HUDEP-2 (cell line): ENCODE results near the gene SORL1.
"Not testable (repeated sequence)": the region's sequence is repeated elsewhere in the genome, so short reads cannot be mapped to it uniquely, and the experiment has no call there.

ENCODE experiments used
- DNase-seq, 76 experiments: peaks; one replicate each; lab custom pipeline; 2025; ENCODE audit not compliant: unreplicated experiment in 76 of 76; lab: John Stamatoyannopoulos, UW

Gene SORL1

DNA sequence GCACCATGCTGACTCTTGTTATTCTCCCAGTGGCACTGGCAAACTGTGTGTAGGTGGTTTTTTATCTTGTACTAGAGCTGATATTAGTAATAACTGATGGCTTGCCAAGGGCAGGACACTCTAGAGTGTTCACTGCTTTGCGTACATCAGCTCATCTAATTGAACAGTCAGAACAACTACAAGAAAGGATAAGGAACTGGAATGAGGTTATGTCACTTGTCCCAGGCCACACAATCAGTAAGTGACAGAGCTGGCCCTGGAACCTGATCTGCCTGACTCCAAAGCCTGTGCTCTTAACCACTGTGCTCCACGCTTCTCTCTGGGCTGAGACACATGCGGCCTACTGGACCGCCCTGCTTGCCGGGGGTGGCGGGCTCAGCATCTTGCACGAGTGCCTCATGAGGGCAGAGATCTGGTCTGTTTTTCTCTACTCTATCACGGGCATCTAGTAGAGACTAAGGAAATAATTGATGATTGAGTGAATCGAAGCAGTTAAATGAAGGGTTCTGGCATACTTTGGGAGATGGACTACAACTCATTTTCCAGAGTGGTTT, 156.5 kb downstream of the SORL1 start:
- no peak for DNase-seq

DNA sequence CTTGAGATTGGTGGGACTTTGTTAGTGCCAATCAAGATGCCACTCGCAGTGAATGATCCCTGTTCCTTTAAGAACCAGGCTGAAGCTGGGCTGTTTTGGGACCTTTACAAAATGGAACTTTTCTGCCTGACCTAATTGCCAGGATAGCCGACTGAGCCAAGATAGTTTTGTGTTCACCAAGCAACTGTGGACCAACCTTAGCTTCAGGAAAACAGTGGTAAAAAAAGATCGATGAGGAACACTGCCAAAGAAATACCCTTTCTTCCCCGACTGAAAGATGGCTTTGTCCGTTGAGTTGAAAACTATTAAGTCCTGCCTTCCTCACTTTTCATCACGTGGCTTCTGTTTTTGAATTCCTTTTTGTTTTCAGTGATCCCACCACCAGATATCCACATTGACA, 158.6 kb downstream of the SORL1 start:
- no peak for DNase-seq

DNA sequence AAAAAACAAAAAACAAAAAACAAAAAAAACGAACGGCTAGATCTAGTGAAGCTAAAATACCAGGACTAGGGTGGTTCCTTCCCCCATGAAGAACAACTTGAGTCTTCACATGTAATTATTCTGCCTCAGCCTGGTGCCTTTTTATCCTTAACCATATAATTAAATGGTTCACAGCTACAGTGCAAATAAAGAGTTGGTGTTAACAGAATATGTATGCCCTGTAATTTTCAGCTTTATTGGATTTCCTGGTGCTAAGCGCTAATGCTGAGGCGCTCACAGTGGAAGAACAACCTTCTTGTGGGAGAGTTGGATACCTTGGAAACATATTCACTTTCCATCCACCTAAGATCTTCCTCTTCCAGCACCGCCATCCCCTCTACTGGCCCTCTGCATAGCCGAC, 159.1 kb downstream of the SORL1 start:
- DNase-seq = no peak

DNA sequence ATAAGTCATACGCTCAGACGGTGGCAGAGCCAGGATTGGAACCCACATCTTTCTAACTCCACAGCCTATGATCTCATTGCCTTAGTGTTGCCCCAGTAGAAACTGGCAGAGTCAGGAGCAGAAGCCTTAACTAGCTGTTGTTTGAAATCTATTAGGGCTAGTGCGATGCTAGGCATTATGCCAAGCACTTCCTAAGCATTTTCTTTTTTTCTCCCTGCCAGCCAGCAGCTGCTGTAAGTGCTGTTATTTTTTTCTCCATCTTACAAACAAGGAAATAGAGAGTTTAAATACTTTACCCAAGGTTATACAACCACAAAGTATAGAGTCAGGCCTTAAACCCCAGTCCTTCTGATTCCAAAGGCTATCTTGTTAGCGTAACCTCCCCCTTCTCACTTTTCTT, 161.6 kb downstream of the SORL1 start:
- DNase-seq = no peak

DNA sequence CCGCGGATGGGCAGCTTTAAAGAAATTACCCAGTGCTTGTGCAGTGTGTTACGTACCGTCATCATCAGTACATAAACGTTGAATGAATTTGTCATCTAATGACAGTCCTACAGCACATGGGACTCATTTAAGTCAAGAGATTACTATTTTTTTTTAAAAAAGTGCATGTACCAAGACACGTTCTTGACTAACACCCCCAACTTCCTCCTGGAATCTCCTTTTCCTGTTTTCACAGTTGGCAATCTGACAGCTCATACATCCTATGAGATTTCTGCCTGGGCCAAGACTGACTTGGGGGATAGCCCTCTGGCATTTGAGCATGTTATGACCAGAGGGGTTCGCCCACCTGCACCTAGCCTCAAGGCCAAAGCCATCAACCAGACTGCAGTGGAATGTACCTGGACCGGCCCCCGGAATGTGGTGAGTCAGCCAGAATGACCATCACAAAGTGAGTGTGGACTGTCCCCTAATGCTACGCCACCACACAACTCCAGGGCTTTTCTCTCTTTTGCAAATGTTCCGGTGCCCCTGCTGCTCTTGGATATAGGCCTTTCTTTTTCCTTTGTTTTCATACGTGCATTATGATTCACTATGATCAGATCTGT, 162.6 kb downstream of the SORL1 start:
- no peak for DNase-seq

DNA sequence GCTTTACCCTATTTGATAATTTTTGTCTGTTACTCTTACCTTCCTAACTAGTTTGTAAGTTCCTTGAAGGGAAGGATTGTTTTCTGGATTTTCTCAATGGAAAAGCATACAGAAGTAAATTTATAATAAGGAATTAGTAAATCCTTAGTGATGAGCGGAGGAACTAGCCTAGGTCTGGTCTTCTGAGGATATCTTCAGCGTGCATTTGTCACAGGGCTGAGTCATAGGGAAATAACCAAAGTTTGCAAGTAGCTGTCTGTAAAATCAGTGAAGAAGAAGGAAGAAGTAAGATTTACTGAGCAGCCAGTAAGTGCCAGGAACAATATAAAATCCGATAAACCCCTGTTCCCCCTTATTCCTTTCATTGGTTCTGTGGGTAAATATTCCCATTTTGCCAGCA, 163.4 kb downstream of the SORL1 start:
- no peak for DNase-seq

DNA sequence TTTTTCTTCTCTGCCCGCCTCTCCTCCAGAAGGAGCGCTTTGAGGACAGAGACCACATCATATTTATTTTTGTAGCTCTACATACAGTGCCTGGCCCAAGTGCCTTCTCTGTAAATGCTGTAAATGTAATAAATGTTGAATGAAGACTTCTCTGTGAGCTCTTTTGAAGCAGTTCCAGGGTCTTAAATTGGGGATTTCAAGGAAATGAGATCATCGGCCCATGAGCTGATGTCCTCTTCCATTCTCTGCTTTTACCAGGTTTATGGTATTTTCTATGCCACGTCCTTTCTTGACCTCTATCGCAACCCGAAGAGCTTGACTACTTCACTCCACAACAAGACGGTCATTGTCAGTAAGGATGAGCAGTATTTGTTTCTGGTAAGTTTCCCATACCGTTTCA, 166.4 kb downstream of the SORL1 start:
- no peak for DNase-seq

DNA sequence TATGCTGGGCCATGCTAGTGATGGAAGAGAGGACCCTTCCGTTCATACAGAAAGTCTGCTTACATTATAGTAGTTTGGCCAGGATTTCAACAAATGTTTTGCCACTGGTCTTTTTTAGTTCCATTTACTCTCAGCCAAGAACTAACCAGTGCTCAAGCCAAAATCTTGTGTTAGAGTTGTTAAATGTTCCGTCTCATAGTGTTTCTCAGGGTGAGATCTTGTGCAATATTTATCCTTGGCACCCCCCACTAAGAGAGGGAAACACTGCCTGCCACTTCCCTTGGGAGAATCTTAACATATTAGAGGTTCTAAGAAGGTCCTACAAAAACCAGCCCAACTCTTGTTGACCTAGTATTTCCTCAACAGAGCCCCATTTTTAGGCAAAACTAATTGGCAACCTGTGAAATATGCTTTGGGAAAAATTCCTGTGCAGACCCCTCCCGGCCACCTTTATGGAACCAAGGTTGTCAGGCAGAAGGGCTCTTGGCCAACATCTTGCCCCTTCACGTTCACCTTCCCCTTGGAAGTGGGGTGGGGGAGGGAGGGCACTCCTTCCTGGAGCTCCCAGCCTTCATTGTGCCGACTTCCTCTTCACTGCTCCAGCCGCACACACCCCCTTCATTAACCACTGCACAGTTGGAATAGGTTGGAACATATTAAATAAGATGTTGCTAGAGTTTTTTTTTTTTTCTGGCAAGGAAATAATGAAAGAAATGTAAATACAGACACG, 173.8 kb downstream of the SORL1 start:
- no peak for DNase-seq

DNA sequence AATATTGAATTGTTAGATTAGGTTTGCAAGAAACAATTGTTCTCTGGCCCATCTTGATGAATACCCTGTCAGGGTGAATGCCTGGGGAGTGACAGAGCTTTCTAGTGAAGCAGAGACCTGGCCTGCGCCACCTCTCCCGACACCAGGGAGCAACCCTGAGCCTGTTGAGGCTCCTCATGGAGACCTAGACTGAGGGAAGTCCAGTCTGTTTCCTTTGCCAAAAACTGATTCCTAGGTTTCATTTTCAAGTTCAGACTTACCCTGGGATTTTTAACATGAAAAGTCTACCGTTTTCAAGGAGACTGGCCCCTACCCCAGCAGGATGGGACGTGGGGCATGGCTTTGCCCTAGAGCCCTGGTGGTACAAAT, 174.4 kb downstream of the SORL1 start:
- DNase-seq = no peak

DNA sequence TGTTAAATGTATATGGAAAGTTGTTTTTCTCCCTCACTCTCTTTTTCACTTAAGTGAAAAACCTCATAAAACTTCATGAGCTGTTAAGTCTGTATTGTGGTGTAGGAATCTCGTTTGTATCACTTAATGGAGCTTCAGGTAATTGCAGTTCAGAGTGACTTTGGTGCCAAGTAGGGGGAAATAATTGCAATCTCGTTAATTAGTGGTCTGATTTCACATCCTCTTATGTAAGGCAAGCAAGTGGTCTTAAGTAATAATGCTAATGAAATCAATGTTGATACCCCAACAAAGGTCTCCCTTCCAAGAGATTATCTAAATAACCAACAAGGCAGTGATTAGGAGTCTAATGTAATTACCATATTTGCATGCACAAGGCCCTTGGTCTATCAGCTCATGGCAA, 174.9 kb downstream of the SORL1 start:
- DNase-seq = no peak

DNA sequence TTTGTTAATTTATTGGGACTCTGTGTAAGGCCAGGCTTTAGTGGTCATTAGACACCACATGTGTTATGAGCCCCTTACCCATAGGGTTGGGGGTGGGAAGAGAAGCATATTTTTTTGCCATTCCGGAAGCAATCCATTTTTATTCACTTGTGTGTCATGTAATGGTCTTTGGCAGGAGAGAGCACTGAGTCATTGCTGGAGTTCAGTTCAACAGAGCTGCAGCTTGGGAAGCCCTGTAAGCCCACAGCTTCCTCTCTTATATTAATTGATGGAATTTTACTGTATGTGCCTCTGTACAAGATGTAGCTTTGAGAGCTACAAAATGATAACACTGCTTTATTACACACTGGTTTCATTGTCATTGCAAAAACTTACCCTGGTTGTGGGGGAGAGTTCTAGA, 177.9 kb downstream of the SORL1 start:
- DNase-seq = no peak

DNA sequence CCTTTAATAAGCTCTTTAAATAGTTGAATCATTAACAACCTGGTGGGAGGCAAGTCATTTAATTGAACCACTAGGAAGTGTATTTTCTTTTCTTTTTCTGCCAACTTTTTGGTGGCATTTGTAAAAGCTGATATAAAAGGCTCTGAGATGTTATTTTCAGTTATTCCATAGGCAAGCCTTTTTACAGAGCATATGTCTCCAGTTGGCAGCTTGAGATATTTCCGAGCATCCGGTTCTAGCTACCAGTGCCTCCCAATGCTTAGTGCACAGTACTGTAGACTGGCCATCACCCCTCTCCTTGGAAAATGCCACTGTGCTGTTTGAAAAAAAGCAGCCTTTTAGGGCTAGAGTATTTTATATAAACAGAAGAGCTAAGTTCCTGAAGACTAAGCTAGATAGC, 179.3 kb downstream of the SORL1 start:
- DNase-seq = no peak

DNA sequence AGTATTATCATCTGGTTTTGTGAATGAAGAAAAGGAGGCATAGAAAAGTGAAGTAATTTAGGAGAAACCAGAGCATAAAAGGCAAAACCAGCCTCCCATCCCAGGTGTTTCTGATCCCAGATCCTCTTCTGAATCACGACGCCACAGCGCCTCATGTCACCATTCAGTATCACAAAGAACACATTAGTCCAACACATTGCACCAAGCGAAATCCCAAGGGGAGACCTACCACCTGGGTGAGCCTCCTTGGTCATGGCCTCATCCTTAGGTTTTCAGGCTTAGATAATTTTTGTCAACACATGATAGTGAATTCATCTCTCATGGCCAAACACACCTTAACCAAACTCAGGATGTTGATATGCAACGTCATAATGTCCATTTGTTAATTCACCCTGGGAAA, 182.2 kb downstream of the SORL1 start:
- no peak for DNase-seq

DNA sequence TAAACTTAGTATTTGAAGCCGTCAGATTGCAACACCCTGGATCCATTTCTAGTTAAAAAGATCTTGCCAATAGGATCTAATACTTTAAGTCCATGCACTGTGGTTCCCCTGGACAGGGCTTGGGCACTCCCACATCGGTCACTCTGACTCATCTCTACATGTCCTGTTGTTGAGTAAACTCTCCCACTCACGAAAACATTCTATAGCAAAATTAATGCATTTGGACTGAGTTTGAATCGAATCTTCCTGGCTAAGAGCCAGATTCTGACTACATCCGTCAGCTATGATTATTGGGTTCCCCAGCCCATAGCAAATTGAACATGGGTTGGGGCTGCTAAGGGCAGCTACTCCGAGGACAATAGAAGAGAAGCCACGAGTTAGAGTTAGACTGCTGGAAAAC, 182.8 kb downstream of the SORL1 start:
- no peak for DNase-seq

DNA sequence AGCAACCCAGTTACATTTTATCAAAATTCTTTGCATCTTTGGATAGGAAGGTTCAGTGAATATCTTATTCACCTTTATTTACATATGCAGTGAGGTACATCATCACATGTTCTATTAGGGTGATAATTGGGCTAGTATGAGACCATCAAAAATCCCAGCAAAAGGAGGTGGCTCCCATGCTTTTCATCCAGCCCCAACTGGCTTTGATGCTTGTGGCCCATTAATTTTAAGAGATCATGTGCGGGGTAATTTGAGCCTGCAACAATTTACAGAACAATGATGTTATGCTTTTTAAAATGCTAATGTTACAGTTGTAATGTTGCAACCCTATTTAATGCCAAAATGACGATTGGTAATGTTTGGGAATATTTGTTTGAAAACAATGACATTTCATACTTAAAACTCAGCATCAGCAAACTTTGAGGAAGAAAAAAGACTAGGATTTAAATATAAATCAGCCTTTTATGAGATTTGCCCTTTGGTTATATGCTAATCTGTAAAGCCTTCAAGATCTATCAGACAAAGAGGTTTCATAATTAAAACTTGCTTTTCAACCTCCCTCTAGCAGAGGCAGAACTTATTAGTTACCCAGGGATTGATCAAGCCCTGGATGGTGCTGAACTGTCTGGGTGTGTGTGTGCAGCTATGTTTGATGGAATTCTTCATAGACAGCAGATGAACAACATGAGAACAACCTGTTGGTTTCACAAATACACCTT, 184.1 kb downstream of the SORL1 start:
- no peak for DNase-seq

DNA sequence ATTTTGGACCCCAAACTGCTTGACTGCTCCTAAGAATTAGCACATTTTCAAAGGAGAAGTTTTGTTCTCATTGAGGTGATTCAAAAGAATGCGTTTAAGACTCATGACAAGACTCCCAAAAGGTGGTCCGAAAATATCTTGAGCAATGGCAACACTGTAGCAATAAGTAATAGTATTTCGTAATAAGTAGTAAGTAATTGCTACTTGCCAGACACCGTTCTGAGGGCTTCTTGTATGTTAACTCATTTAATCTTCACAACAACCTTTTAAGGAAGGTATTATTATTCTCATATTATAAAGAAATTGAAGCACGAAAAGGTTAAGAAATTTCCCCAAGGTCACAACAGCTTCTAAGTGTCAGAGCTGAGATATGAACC, 184.7 kb downstream of the SORL1 start:
- no peak for DNase-seq

DNA sequence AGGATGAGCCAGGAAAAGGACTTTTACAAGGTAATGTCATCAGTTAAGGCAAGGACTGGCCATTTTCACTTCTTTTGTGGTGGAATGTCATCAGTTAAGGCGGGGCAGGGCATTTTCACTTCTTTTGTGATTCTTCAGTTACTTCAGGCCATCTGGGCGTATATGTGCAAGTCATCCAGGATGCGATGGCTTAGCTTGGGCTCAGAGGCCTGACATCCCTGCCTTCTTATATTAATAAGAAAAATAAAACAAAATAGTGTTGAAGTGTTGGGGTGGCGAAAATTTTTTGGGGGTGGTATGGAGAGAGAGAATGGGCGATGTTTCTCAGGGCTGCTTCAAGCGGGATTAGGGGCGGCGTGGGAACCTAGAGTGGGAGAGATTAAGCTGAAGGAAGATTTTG, 185.5 kb downstream of the SORL1 start:
- DNase-seq = not testable (repeated sequence)

DNA sequence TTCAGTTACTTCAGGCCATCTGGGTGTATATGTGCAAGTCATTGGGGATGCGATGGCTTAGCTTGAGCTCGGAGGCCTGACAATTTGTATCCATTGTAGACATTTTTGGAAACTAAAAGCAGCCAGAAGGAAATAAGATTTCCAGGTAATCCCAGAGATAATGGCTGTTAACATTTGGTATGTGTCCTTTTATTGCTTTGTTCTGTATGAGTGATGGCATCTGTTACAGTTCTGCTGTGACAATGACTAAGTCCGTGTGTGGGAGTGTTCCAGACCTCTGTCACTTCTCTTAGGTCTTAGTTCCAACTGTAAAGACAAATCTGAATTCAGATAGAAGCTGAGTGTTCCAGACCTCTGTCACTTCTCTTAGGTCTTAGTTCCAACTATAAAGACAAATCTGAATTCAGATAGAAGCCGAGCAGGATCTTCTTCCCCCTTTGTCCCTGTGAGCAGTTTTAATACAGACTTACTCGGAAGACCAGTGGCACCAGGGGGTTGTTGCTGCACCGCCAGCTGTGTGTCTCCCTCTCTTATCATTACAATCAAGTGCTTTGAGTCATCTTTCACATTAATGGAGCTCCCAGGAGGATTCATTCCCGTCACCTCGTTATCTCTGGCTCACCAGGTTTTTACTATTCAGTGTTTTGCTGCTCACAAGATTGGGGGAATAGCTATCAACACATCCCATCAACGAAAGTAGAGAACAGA, 191.5 kb downstream of the SORL1 start:
- no peak for DNase-seq

DNA sequence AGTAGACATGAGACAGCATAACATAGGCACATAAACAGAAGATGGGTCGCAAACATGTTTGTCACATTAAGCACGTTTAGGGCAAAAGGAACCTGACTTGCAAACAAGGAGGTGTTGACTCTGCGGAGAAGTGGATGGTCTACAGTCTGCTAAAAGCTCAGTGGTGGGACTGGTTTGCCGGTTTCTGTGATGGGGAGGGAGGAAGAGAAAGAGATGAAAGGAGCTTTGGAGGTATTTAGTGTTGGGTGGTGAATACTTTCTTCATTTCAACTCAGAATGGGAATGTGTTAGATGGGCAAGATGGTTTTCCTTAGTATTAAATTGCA, 192.0 kb downstream of the SORL1 start:
- no peak for DNase-seq

DNA sequence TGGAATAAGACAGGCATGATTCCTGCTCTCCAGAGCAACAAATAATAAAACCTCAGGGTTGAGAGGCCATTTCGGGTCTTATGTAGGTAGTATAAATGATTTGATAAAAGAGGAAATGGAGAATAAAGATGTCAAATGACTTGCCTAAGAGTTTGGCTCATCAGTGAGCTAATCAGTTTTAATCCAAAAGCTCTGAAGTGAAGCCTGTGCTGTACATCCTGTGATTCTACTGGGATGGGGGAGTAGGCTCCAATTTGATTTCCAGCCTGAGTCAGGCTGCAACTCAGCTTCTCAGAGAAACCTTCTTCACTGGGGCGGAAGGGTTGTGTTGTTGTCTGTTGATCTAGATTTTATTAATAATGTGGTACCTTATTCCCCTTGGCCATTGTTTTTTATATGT, 192.9 kb downstream of the SORL1 start:
- DNase-seq = no peak

DNA sequence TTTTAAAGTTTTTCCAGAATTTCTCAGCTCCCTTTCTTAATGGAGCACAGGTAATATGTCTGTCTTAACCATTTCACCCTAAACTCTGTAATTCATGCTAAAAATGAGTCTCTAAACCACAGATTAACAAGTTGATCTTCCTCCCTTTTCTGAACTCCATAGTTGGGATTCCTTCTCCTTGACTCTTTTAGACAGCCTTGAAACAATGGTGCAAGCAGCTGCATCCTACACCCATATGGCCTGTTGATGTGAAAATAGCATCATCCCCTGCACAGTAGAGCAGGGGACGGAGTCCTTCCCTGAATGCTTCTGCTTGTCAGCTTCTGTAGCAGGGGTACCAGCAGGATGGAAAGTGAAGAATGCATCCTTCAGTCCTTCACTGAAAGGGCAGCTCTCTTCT, 193.5 kb downstream of the SORL1 start:
- no peak for DNase-seq

DNA sequence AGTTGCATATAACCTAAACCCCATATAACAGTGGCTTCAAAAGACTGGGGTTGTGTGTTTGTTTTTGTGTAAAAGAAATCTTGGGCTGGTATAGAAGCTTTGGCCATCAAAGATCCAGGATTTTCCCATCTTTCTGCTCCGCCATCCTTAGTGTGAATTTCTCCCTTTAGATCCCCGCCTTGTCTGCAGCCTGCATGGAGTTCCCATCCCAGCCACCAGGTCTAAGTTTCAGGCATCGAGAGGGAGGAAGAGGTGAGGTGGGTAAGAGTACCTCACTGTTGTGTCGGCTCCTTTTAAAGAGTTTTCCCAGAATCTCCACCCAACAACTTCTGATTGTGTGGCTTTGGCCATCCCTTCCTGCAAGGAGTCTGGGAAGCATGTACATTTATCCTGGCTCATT, 196.2 kb downstream of the SORL1 start:
- DNase-seq = no peak
